ENCODE results near the gene RPN2. TPM values are rescaled to one million over a fixed set of nuclear protein-coding genes. Genes with fewer than 3 reads are reported as not detected.
A peak's percentile ranks its signal among the peaks of the same experiment; 100 is the strongest.

Gene RPN2
- total and polyA plus RNA-seq, 2 donors (not counting 1 experiment from before 2014, with no cell fraction given), result 262 to 414 TPM

DNA sequence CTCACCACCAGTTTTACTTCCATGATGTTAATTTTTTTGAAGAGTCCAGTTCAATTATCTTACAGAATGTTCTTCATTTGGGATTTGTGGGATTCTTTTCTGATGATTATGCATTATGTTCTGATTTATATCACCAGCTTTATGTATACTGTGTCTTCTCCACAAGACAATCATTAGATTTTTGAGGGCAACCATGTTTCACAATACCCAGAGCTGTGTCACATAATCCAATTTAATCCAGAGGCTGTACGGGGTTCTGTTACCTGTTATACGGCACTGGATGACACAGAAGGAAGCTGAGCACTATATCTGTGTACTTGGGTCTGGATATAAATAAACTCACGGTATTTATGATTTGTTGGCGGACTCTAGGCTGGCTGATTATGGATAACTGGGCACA is 41.6 kb upstream of the RPN2 start:
- no peak for DNase-seq (ENCODE audit: low read depth in 2 of 2)
- Histone ChIP-seq H3K79me2 (ENCODE audit: control insufficient read depth, insufficient read depth, low read length) (no peaks in the 10 kb centered on the region), H3K4me1 (ENCODE audit: control insufficient read depth, extremely low read depth, insufficient read depth, low read length) (no peaks in the 10 kb centered on the region), H2AFZ (ENCODE audit: low read length) (no peak overlapping the region), H3K9me3 (ENCODE audit: control insufficient read depth, insufficient read depth, low read depth, low read length) (no peaks in the 10 kb centered on the region), H4K20me1 (ENCODE audit: control insufficient read depth, extremely low read depth, insufficient read depth, low read length) (no peaks in the 10 kb centered on the region), H3K9ac (ENCODE audit: insufficient read depth, low read length) (no peak overlapping the region), H3K27me3 (ENCODE audit: control insufficient read depth, insufficient read depth, low read length) (no peaks in the 10 kb centered on the region), H3K4me3 (replicated peaks in 1 of 4; ENCODE audit: control extremely low read depth in 1 of 4, insufficient read depth in 1 of 4, low read depth in 3 of 4, low read length in 4 of 4) (no peak overlapping the region), H3K4me2 (ENCODE audit: extremely low read depth, insufficient read depth, low read length) (no peak overlapping the region), H3K36me3 (ENCODE audit: control insufficient read depth, insufficient read depth, low read length) (no peaks in the 10 kb centered on the region), H3K27ac (ENCODE audit: insufficient read depth, low read length) (no peak overlapping the region)
- TF ChIP-seq, protein P1, sequence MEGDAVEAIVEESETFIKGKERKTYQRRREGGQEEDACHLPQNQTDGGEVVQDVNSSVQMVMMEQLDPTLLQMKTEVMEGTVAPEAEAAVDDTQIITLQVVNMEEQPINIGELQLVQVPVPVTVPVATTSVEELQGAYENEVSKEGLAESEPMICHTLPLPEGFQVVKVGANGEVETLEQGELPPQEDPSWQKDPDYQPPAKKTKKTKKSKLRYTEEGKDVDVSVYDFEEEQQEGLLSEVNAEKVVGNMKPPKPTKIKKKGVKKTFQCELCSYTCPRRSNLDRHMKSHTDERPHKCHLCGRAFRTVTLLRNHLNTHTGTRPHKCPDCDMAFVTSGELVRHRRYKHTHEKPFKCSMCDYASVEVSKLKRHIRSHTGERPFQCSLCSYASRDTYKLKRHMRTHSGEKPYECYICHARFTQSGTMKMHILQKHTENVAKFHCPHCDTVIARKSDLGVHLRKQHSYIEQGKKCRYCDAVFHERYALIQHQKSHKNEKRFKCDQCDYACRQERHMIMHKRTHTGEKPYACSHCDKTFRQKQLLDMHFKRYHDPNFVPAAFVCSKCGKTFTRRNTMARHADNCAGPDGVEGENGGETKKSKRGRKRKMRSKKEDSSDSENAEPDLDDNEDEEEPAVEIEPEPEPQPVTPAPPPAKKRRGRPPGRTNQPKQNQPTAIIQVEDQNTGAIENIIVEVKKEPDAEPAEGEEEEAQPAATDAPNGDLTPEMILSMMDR (conservative IDR thresholded peaks at IDR 0.05 in 1 of 2, IDR thresholded peaks at IDR 0.05 in 1 of 2; ENCODE audit: low read depth in 1 of 2, low read length in 2 of 2), result no peak
- no peak for TF ChIP-seq EZH2 (IDR thresholded peaks at IDR 0.05; ENCODE audit: low read length, missing control alignments)

DNA sequence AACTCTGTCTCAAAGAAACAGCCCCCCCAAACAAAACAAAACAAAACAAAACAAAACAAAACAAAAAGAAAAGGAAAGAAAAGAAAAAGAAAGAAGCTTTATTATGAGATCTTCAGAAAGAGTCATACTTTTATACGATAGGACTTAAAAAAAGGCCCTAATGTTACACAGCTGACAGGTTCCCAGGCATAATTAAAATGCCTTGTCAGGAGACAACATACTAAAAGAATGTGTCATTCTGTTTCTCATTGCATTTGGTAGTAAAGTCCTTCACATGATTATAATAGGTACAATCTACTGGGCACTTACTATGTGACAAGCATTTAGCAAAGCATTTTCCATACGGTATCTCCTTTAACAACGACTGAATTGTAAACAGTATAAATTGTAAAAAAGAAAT is 36.4 kb upstream of the RPN2 start:
- Histone ChIP-seq H2AFZ (ENCODE audit: low read length) (no peak overlapping the region), H3K9ac (ENCODE audit: insufficient read depth, low read length) (no peak overlapping the region), H3K79me2 (ENCODE audit: control insufficient read depth, insufficient read depth, low read length) (no peaks in the 10 kb centered on the region), H3K4me2 (ENCODE audit: extremely low read depth, insufficient read depth, low read length) (no peak overlapping the region), H3K36me3 (ENCODE audit: control insufficient read depth, insufficient read depth, low read length) (no peaks in the 10 kb centered on the region), H3K9me3 (ENCODE audit: control insufficient read depth, insufficient read depth, low read depth, low read length) (no peaks in the 10 kb centered on the region), H3K4me1 (ENCODE audit: control insufficient read depth, extremely low read depth, insufficient read depth, low read length) (no peaks in the 10 kb centered on the region), H4K20me1 (ENCODE audit: control insufficient read depth, extremely low read depth, insufficient read depth, low read length) (no peaks in the 10 kb centered on the region), H3K27ac (ENCODE audit: insufficient read depth, low read length) (no peak overlapping the region), H3K4me3 (replicated peaks in 1 of 4; ENCODE audit: control extremely low read depth in 1 of 4, insufficient read depth in 1 of 4, low read depth in 3 of 4, low read length in 4 of 4) (no peak overlapping the region), H3K27me3 (ENCODE audit: control insufficient read depth, insufficient read depth, low read length) (no peaks in the 10 kb centered on the region)
- TF ChIP-seq EZH2 (IDR thresholded peaks at IDR 0.05; ENCODE audit: low read length, missing control alignments), result no peak
- TF ChIP-seq, protein P1 (conservative IDR thresholded peaks at IDR 0.05 in 1 of 2, IDR thresholded peaks at IDR 0.05 in 1 of 2; ENCODE audit: low read depth in 1 of 2, low read length in 2 of 2), result no peak
- DNase-seq (ENCODE audit: low read depth in 2 of 2), result peak in 1 of 2 donors; percentile 39

DNA sequence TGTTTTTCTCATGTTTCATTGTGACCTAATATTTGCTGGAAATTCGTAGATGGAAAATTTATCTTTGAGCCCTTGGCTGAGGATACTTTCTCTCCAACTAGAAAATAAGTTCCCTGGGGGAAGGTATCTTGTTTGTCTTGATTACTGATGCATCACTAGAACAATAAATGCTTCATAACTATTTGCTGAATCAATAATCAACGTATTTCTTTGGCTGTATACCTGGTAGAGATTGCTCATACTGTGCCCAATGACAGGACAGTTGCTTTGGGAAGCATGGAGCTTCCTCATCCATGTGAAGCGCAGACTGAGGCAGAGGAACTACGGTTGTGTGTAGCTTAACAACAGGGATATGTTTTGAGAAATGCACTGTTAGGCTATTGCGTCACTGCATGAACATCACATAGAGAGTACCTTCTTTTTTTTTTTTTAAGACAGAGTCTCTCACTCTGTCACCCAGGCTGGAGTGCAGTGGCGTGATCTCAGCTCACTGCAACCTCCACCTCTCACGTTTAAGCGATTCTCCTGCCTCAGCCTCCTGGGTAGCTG is 34.2 kb upstream of the RPN2 start:
- TF ChIP-seq, protein P1 (conservative IDR thresholded peaks at IDR 0.05 in 1 of 2, IDR thresholded peaks at IDR 0.05 in 1 of 2; ENCODE audit: low read depth in 1 of 2, low read length in 2 of 2), result no peak
- no peak for TF ChIP-seq EZH2 (IDR thresholded peaks at IDR 0.05; ENCODE audit: low read length, missing control alignments)
- H2AFZ ChIP-seq (ENCODE audit: low read length), result no peak overlapping the region
- no peak overlapping the region for H3K4me3 ChIP-seq (replicated peaks in 1 of 4; ENCODE audit: control extremely low read depth in 1 of 4, insufficient read depth in 1 of 4, low read depth in 3 of 4, low read length in 4 of 4)
- H3K9me3 ChIP-seq (ENCODE audit: control insufficient read depth, insufficient read depth, low read depth, low read length), result no peaks in the 10 kb centered on the region
- H3K36me3 ChIP-seq (ENCODE audit: control insufficient read depth, insufficient read depth, low read length), result no peaks in the 10 kb centered on the region
- no peak overlapping the region for H3K27ac ChIP-seq (ENCODE audit: insufficient read depth, low read length)
- no peaks in the 10 kb centered on the region for H3K79me2 ChIP-seq (ENCODE audit: control insufficient read depth, insufficient read depth, low read length)
- H4K20me1 ChIP-seq (ENCODE audit: control insufficient read depth, extremely low read depth, insufficient read depth, low read length), result no peaks in the 10 kb centered on the region
- no peaks in the 10 kb centered on the region for H3K4me1 ChIP-seq (ENCODE audit: control insufficient read depth, extremely low read depth, insufficient read depth, low read length)
- no peaks in the 10 kb centered on the region for H3K27me3 ChIP-seq (ENCODE audit: control insufficient read depth, insufficient read depth, low read length)
- no peak overlapping the region for H3K4me2 ChIP-seq (ENCODE audit: extremely low read depth, insufficient read depth, low read length)
- DNase-seq (ENCODE audit: low read depth in 2 of 2), result no peak
- no peak overlapping the region for H3K9ac ChIP-seq (ENCODE audit: insufficient read depth, low read length)

All from fibroblast of lung (primary cell).